GM21423 (cell line): ENCODE results near the gene ITCH.

Experiments
- ATAC-seq: cut with Tn5 transposase; IDR thresholded peaks from one replicate; pipeline ENCODE4 v1.9.1; 2021; ENCODE audit warnings: mild to moderate bottlenecking, moderate library complexity; ENCODE audit not compliant: unreplicated experiment

Gene ITCH

GRCh38 chr20:34544109-34544796 lies 181.2 kb downstream of the ITCH start:
- ATAC-seq = no peak

DNA sequence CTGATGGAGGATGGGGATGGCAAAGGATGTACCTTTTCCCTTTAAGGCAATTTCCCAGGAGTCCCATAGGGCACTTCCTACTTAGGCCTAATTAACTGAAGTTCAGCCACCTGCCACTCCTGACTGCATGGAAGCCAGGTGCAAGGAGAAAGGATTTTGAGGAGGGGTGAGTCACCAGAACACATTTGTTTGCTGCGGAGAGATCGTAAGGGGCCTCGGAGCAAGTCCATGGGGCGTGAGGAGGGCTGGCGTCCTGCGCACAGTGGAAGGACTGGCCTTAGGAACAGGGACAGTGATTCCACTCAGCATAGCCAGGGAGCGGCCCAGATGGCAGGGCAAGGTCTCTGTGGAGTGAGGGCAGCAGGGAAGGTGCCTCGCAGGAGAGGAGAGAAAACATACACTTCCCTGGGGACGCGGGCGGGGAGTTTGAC lies 183.7 kb downstream of the ITCH start:
- no peak for ATAC-seq

DNA sequence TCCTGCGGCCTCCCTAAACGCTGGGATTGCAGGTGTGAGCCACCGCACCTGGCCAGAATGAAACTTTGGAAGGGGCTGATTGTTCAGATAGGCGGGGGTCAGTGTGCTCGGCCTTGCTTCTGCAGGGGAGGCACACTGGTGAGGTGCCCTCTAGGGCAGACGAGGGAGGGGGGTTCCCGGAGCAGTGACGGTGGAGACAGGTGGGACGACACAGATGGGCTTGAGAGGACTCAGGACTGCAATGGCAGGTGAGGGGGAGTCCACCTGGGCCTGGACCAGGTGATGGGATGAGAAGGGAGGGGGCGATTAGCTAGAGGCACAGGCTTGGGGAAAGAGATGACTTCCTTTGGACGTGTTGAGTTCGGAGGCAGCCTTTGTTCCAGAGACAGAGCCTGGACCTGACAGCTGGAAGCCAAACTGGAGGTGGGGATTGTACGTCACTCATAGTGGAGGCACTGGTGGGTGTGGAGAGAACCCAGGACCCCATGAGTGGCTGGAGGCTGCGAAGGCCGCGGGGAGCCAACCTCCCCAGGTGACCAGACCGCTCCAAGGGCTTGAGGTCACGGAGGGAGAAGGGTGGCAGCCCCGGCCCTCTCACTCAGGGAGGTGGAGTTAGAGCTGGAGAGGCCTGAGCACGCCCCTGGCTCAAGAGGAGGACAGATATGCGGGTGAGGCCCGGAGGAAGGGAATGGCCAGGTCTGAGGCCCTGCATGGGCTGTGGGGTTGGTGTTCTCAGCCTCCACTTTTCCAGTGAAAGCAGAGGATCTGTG lies 185.0 kb downstream of the ITCH start:
- ATAC-seq = no peak

DNA sequence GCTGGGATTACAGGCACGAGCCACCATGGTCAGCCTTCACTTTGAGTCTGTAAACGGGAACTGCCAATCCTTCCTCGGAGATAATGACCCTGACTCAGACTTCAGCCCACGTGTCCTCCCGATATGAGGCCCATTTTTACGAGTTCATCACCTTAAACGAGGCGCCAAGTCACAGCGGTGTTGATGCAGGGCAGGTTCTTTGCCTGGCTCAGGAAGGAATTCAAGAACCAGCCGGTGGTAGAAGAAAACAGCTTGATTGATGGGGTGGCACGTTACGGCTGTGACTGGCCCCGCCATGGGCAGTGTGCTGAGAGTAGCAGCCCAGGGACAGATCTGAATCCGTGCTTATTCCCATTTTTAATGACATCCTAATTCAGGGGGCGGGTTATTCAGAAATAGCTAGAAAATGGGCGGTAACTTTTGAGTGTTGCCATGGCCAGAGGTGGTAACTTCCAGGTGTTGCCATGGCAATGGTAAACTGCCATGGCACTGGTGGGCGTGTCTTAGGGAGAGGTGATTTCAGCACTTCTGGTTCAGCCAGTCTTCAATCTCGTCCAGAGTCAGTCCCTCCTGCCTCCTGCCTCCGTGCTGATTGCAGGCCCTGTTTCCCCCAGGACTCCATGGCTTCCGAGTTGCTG lies 186.3 kb downstream of the ITCH start:
- ATAC-seq = no peak

DNA sequence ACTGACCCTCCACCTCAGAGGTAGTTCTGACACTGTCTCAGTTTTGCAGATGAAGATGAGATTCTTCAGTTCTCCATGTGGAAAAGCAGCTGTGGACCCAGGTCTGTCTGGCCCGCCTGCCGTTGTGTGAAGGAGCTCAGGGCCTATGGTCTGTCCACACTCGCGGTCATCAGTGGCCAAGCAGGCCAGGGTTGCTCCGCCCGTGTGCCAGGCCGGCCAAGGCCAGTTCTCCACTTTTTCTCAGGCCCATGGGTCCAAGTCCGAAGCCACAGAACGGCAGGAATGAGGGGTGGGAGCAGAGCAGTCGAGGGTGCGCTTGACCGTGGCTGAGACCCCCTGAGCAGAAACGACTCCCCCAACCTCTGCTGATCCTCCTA lies 186.8 kb downstream of the ITCH start:
- no peak for ATAC-seq

DNA sequence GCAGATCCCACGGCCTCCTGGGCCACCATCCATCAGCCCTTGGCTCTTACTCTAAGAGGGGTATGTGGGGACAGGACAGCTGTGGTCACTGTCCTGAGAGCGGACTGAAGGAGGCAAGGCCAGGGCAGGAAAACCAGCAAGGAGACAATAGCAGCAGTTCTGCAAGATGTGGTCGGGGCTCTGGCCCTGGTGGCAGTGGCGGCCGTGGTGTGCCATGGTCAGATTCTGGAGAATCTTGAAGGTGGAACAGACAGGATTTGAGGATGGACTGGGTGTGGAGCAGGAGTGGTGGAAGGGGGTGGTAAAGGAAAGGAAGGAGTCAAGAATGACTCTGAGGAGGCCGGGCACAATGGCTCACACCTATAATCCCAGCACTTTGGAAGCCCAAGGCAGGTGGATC lies 189.5 kb downstream of the ITCH start:
- no peak for ATAC-seq

- no peak for ATAC-seq
These were observed 190.3 kb downstream of the ITCH start for GRCh38 chr20:34553366-34553867.

- ATAC-seq = no peak
These were observed 194.9 kb downstream of the ITCH start for GRCh38 chr20:34557936-34558319.

GRCh38 chr20:34558320-34559218 lies 195.5 kb downstream of the ITCH start, which contains the start of gene MAP1LC3A:
MAP1LC3A (plus strand) TSS chr20:34558718; CDS start chr20:34558869, 151 bp downstream.
- peak; percentile 67 for ATAC-seq

DNA sequence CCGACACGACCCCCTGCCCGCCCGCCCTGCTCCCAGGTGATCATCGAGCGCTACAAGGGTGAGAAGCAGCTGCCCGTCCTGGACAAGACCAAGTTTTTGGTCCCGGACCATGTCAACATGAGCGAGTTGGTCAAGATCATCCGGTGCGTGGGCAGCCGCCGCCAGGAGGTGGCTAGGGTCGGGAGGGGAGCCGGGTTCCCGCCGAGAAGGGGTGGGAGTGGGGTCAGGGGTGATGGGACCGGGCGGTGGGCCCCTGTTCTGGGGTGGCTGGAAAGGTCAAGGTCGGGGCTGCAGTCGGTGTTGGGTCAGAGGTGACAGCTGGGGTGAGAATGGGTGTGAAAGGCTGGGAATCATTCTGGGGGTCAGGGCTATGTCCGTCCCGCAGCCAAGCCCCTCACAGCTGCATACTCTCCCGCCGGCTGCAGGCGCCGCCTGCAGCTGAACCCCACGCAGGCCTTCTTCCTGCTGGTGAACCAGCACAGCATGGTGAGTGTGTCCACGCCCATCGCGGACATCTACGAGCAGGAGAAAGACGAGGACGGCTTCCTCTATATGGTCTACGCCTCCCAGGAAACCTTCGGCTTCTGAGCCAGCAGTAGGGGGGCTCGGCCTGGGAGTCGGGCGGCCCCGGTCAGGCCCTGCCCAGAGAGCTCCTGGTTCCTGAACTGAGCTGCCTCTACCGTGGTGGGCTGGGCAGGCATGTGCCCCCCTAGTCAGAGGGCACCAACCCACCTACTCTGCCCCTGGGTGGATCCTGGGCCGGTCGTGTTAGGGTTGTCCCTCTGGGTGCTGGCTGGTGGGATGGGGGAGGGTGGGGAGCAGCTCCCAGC lies 196.5 kb downstream of the ITCH start:
- no peak for ATAC-seq

DNA sequence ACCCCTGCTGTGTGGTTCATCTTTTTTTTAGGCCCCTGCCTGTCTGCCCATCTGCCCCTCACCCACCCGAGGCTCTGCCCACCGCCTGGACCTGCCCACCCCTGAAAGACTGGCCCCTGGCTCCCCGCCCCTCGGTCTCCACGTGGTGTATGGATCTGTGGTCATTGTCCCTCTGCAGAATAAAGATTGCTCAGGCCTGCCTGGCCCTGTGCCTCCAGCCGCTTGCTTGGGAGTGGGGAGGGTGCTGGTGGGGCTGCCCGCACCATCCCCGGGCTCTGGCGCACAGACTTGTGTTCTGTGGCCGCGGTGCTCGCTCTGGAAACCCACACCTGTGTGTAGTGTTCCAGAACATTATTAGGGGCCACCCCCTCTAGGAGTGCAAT lies 197.1 kb downstream of the ITCH start:
- ATAC-seq = no peak

DNA sequence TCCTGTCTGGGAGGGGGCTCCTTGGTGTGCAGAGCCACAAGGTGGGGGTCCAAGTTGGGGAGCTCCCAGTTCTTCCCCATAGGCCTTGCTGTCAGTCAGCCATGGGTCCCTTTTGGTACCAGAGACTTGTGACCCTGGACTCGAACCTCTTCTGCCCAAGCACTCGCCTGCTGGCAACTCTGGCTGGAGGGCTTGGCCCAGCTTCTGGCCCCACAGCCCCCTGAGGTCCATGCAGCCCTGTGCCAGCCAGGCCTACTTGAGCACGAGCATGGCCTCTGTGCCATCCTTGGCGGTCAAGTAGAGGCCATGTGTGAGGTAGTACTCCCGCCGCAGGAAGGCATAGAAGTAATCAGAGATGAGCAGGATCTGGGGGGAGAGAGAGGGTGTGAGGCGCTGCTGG lies 197.5 kb downstream of the ITCH start:
- ATAC-seq = no peak
